Activated T-helper 9 cell treated with anti-CD3 and anti-CD28 coated beads, Interleukin-2, amount 50 U/mL, for 16 hours (primary cell): Measurements from ENCODE around the gene SHF.

Experiments used
- DNase-seq: peaks from one replicate; pipeline ENCODE4 v3.0.0-alpha.2; 2020; ENCODE audit warnings: low read depth

The SHF gene

DNA sequence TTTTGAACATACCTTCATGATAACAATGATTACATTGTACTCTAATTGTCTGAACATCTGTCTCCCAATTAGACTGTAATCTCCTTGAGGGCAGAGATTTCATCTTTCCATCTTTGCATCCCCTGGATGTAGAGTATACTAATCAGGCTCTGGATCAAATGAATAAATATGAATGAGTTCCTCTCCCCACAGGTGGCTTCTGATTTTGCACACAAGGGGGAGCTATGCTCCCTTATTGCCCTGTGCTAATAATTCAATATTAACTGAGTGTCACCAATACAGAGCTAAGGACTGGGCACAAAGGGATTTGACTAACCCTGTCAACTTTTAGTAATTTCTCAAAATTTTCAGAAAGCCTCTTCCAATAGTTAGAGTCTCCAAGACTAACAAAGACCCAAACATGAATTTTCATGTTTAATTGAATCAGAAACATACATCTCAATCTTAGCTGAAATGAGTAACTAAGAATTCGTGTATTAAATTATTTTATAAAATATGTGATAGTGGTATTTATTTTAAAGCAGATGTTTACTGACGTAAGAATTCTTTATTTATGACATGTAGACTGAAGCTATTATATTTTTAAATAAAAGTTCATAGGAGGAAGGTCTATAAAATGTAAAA is 61.1 kb downstream of the SHF start:
- no peak for DNase-seq

DNA sequence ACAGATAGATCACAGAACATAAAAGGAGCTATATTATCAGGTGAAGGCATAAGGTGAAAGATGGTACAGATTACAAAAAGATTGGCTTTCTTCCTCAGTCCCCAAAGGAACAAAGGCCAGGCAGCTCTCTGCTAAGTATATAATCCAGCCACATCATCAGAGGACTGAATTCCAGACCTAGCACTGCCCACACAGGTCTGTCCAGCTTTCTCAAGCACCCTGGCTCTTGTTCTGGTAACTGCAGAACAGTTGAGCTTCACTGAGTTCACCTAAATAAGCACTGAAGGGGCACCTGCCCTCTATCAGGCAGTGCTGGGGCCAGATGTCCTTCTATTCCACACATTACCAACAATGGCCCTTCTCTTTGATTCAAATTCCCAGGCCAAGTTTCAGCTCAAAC is 64.4 kb downstream of the SHF start:
- no peak for DNase-seq

DNA sequence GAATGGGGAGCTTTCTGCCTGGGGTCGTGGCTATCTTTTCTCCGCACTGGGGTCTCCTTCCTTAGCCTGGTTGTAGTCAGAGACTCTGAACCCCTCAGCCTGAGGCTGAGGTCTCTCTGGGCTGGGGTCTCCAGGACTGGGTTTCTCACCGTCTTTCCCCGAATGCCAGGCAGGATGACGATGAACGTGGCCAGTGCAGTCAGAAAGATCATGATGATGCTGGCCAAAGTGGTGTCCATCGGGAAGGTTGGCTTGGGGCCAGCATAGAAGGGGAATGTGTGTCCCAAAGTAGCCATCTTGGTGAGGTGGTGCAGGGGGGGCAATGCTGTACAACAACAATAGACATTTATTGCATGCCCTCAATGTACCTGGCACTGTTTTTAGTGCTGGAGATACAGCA is 65.0 kb downstream of the SHF start:
- no peak for DNase-seq

DNA sequence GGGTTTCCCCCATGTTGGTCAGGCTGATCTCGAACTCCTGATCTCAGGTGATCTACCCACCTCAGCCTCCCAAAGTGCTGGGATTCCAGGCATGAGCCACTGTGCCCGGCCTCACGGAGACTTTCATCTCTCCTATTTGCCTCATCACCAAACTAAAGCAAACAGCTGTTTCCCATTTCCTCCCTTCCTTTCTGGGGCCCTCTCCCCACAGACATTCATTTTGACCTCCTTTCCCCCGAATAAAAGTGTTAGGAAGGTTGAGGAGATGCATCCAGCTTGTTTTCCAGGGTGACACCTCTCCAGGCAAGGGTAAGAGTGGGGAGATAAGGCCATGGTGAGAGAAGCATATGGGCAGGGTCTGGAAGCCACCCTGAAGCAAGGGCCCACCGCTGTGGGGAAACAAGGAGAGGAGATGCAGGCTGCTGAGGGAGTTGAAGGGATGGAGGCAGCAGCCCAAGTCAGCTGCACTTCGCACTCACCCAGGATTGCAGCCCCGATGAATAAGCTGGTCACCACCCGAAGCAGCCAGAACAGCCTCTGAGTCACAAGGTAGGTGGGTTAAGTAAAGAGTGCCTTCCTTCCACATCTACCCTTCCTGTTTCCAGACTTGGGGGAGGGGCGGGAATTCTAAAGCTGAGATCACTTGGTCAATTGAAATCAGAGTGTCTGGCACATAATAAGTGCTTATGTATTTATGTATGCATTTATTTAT is 65.9 kb downstream of the SHF start:
- no peak for DNase-seq

DNA sequence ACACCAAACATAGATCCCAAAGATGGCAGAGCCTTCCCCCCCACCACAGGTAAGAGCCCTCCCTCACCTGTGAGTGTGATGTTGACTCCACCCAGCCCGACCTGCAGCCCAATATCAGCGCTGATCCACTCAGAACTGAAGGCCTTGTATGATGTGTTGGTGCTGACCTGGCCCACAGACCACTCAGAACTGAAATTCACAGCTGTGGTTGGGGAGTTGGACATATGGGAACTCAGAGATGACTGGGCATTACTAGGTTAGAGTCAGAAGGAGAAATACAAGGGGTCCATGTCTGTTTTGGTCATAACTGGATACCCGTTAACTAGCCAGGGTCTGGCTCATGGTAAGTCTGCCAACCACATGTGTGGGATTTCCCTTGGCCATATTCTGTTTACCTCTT is 66.7 kb downstream of the SHF start:
- DNase-seq, result no peak

DNA sequence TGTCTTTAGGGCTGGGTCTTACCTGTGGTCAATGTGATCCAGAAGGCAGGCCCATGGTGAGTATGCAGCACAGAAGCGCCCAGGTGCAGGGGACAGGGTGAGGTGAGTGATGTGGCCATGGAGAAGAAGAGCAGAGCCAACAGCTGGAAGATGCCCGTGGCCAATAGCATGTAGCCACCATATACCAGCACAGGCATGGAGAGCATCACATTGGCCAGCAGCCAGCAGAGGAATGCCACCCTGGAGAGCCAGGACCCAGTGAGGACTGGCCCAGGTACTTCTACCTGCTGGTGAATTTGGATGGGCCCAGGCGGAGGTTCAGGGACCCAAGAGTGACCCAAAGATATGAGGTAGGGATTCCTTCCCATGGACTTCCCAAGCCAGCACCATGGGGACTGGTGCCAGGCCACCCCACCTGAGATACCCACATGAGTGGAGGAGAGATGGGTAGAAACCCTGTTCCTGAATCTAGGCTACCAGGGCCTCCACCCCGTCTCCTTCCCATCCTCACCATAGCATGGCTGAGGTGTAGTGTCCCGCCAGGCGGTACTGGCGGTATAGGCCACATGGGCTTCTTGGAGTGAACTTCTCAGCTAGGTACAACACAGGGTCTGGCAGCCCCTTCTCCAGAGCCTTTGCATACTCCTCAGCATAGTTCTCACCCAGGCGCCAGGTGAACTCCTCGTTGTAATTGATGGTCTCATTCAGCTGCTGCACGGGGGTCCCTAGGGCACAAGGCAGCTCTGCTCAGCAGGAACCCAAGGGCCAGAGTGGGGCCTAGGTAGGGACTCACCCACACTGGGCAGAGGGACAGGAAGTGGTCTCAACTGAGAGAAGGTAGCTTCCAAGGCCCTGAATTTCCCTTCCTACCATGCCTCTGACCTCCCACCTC is 67.4 kb downstream of the SHF start:
- no peak for DNase-seq

DNA sequence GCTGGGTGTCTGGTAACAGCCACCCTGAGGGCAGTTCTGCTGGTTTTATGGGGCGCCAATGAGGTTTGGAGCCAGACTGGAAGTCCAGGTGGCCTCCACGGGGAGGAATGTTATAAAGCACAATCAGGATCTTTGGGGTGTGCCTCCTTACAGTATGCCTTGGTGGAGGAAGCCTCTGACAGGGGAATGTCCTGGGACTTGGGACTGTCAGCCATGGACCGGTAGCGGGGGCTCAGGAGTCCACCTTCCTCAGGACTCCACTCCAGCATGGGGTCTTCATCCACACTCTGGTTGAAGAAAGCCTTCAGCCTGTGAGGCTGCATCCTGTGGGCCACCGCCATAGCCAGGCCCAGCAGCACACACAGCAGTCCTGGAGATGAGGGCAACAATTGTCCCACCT is 68.8 kb downstream of the SHF start:
- DNase-seq, result no peak

DNA sequence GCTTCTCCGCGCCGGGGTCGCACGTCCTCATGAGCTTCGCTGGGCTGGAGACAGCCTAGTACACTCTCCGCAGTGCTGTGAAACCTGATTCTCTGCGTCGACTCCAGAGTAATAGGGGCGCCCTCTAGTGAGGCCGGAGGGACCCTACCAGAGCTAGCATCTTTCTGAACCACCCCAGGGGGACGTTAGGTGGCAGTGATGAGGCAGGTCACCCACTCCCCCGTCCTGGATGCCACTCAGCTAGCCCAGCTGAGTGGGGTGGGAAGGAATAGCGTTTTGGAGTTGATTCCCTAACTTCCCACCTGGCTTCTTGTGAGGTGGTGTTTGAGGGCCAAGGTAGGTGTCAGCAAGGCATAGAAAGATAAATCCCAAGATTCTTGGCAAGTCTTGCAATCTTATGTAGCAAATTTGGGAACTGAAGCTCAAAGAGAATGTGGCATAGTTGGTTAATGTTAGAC is 69.6 kb downstream of the SHF start:
- peak; percentile 74 for DNase-seq

DNA sequence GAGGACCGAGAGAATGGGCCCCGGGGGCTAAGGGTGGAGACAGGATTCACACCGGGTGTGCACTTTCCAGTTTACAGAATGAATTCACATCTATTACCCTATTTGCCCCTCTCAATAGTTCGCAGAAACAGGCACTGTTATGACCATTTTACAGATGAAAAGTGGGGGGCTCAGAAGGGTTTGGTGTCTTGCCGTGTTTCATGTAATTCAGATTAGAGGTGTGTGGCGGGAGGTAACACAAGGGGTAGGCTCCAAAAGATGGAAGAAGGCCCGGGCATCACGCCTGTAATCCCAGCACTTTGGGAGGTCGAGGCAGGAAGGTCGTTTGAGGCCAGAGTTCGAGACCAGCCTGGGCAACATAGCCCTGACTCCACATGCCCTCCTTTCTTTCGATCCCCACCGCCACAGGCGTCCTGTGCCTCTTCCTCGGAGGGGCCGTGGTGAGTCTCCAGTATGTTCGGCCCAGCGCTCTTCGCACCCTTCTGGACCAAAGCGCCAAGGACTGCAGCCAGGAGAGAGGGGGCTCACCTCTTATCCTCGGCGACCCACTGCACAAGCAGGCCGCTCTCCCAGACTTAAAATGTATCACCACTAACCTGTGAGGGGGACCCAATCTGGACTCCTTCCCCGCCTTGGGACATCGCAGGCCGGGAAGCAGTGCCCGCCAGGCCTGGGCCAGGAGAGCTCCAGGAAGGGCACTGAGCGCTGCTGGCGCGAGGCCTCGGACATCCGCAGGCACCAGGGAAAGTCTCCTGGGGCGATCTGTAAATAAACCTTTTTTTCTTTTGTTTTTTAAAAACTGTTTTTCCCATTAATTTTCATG is 70.2 kb downstream of the SHF start:
- DNase-seq, result no peak
